ENCODE measurements around the gene ALG2.

DNA sequence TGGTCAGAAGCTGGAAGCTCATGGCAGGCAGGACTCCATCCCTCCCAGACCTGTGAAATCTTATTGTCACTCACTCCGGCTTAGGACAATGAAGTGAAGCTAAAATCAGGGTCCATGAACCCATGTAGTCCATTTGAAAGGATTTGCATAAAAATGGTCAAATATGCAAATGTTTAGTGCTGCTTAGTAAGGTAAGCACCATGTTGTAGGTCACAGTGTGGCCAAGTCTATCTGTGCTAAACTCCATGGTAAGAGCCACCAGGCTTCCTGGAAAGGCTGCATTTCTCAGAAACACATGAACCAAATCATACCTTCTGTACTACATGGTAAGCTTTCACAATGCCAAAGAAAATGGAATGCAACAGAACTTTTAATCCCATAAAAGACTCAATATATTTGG, 5.7 kb downstream of the ALG2 start:
- TF ChIP-seq, protein P1, sequence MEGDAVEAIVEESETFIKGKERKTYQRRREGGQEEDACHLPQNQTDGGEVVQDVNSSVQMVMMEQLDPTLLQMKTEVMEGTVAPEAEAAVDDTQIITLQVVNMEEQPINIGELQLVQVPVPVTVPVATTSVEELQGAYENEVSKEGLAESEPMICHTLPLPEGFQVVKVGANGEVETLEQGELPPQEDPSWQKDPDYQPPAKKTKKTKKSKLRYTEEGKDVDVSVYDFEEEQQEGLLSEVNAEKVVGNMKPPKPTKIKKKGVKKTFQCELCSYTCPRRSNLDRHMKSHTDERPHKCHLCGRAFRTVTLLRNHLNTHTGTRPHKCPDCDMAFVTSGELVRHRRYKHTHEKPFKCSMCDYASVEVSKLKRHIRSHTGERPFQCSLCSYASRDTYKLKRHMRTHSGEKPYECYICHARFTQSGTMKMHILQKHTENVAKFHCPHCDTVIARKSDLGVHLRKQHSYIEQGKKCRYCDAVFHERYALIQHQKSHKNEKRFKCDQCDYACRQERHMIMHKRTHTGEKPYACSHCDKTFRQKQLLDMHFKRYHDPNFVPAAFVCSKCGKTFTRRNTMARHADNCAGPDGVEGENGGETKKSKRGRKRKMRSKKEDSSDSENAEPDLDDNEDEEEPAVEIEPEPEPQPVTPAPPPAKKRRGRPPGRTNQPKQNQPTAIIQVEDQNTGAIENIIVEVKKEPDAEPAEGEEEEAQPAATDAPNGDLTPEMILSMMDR (conservative IDR thresholded peaks at IDR 0.05; ENCODE audit: low read depth in 2 of 2) = no peak
- no peak for TF ChIP-seq EZH2 (IDR thresholded peaks at IDR 0.05; ENCODE audit: low read depth, unreplicated experiment)
- TF ChIP-seq CREB1 (CRISPR knock-in tag; IDR thresholded peaks at IDR 0.05; ENCODE audit: low read depth) = no peak
- no peak for TF ChIP-seq EZH2phosphoT487 (IDR thresholded peaks at IDR 0.05; ENCODE audit: unreplicated experiment)
- TF ChIP-seq NANOG (IDR thresholded peaks at IDR 0.05; ENCODE audit: borderline replicate concordance) = no peak
- no peak for TF ChIP-seq ZNF331 (CRISPR knock-in tag; IDR thresholded peaks at IDR 0.05; ENCODE audit: low read depth)
